ENCODE data around the gene EPC2. TPM values are rescaled to one million over a fixed set of nuclear protein-coding genes. Genes with fewer than 3 reads are reported as not detected.
"Not testable (repeated sequence)": the region's sequence is repeated elsewhere in the genome, so short reads cannot be mapped to it uniquely, and the experiment has no call there.

The EPC2 gene
- total RNA-seq, 1 donor from 2014 or later, result 39.3 TPM

DNA sequence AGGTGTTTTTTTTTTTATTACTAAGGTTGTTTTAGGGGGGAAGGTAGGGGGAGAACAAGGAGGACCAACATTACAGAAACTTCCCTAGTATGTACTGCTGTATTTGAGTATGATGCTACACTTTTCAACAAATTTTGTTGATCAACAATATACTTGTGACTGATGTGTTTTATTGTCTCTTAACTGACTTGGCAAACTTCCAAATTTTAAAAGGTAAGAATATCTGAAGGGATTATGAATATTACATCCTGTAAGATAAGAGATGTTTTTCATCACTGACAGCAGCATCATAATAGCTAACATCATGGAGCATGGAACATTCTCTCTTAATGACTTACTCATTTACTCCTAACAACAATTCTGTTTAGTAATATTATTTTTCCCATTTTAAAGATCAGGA, 144.5 kb downstream of the EPC2 start:
- peaks cover 3% of the 10 kb centered on the region for H3K4me1 Mint-ChIP-seq
- Histone ChIP-seq H3K9ac (no peak overlapping the region), H3K9me3 (ENCODE audit: low read depth) (no peaks in the 10 kb centered on the region), H3K27ac (no peak overlapping the region), H3K79me2 (ENCODE audit: low read depth) (no peaks in the 10 kb centered on the region), H3K4me1 (no peaks in the 10 kb centered on the region), H2AFZ (replicated peaks) (no peak overlapping the region), H3K27me3 (no peaks in the 10 kb centered on the region), H3K36me3 (peaks cover 10% of the 10 kb centered on the region), H3F3A (ENCODE audit: low read depth) (no peaks in the 10 kb centered on the region), H3K4me2 (no peak overlapping the region), H3K4me3 (no peak overlapping the region), H4K20me1 (ENCODE audit: low read depth) (no peaks in the 10 kb centered on the region)
- no peak overlapping the region for H3K27ac Mint-ChIP-seq
- H3K36me3 Mint-ChIP-seq, result peaks cover 28% of the 10 kb centered on the region
- TF ChIP-seq, protein P1, sequence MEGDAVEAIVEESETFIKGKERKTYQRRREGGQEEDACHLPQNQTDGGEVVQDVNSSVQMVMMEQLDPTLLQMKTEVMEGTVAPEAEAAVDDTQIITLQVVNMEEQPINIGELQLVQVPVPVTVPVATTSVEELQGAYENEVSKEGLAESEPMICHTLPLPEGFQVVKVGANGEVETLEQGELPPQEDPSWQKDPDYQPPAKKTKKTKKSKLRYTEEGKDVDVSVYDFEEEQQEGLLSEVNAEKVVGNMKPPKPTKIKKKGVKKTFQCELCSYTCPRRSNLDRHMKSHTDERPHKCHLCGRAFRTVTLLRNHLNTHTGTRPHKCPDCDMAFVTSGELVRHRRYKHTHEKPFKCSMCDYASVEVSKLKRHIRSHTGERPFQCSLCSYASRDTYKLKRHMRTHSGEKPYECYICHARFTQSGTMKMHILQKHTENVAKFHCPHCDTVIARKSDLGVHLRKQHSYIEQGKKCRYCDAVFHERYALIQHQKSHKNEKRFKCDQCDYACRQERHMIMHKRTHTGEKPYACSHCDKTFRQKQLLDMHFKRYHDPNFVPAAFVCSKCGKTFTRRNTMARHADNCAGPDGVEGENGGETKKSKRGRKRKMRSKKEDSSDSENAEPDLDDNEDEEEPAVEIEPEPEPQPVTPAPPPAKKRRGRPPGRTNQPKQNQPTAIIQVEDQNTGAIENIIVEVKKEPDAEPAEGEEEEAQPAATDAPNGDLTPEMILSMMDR (IDR thresholded peaks at IDR 0.05), result no peak
- TF ChIP-seq EZH2 (IDR thresholded peaks at IDR 0.05) (no peak), EZH2phosphoT487 (IDR thresholded peaks at IDR 0.05) (no peak)
- H3K4me3 Mint-ChIP-seq, result no peak overlapping the region
- DNase-seq (ENCODE audit: low spot score), result no peak
- H3K27me3 Mint-ChIP-seq (ENCODE audit: insufficient read depth, low read depth), result no peaks in the 10 kb centered on the region
- H3K9me3 Mint-ChIP-seq, result no peaks in the 10 kb centered on the region

DNA sequence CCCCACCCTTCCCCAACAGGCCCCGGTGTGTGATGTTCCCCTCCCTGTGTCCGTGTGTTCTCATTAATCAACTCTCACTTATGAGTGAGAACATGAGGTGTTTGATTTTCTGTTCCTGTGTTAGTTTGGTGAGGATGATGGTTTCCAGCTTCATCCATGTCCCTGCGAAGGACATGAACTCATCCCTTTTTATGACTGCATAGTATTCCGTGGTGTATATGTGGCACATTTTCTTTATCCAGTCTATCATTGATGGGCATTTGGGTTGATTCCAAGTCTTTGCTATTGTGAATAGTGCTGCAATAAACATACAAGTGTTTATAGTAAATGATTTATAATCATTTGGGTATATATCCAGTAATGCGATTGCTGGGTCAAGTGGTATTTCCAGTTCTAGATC, 145.6 kb downstream of the EPC2 start:
- H3K36me3 ChIP-seq; H3K79me2 ChIP-seq (ENCODE audit: low read depth); H3K4me3 Mint-ChIP-seq; H3K27me3 ChIP-seq; H3F3A ChIP-seq (ENCODE audit: low read depth); H3K4me3 ChIP-seq; H3K27me3 Mint-ChIP-seq (ENCODE audit: insufficient read depth, low read depth); H3K4me1 ChIP-seq; H3K9me3 ChIP-seq (ENCODE audit: low read depth); DNase-seq (ENCODE audit: low spot score); H3K27ac ChIP-seq; H3K4me2 ChIP-seq; H3K4me1 Mint-ChIP-seq; H3K9me3 Mint-ChIP-seq; H3K9ac ChIP-seq; H4K20me1 ChIP-seq (ENCODE audit: low read depth); H3K27ac Mint-ChIP-seq; H2AFZ ChIP-seq (replicated peaks): not testable (repeated sequence)
- peaks cover 17% of the 10 kb centered on the region for H3K36me3 Mint-ChIP-seq

DNA sequence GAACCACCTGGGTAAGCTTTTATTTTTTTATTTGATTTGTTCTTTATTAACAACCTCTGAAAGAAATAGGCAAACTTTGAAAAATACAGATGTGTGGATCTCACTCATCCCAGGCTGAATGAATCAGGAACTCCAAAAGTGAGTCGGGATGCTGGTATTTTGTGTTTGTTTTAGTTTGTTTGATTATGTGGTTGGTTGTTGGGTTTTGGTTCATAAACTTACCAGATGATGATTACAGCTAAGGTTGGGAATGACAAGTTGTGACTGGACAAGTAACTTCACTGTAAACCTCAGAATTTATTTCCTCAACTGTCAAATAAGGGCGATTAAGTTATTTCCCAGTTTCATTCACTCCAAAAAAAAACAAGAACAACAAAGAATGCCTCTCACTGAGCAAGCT, 150.0 kb downstream of the EPC2 start:
- TF ChIP-seq, protein P1 (IDR thresholded peaks at IDR 0.05), result no peak
- TF ChIP-seq EZH2 (IDR thresholded peaks at IDR 0.05), result no peak
- TF ChIP-seq EZH2phosphoT487 (IDR thresholded peaks at IDR 0.05), result no peak
- H3K4me3 ChIP-seq, result no peak overlapping the region
- peaks cover 7% of the 10 kb centered on the region for H3K27me3 Mint-ChIP-seq (ENCODE audit: insufficient read depth, low read depth)

DNA sequence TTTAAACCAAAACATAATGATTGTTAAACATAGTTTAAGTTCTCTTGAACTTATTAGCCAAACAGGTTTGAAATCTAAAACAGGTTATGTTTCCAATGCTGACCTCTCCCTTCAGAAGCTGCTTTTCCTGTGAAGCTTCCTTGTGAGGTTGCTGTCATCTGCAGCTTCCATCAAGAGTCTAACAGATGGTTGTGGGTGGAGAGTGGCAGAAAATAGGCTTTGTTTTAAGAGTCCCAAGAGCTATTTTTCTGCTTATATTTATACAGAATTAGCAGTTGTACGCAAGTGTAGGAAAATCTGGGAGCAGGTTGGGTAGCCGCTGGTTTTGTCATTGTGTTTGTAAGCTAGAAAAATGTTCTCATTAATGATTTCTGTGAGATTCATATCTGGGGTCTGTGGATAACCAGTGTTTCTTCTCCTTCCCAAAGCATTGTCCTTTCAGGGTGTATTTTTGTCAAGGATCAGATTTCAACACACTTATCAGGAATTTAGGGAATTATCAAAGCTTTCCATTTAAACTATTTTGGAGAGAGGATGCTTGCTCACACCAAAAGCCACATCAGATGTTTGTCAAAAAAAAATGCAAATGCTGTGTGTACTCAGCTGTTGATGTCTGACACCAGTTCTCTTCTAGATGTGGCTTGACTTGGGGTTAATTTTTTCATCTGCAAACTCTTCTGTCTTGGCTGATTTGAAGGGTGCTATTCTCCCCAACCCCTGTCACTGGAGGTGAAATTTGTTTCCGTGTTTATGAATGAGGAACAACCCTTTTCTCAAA, 152.4 kb downstream of the EPC2 start:
- H3K27me3 Mint-ChIP-seq (ENCODE audit: insufficient read depth, low read depth), result peaks cover 9% of the 10 kb centered on the region
- no peak for DNase-seq (ENCODE audit: low spot score)
- no peak overlapping the region for H3K4me2 ChIP-seq
- H3K27me3 ChIP-seq, result no peaks in the 10 kb centered on the region
- no peak overlapping the region for H2AFZ ChIP-seq (replicated peaks)
- H3K4me3 Mint-ChIP-seq, result no peak overlapping the region
- no peaks in the 10 kb centered on the region for H3K4me1 ChIP-seq
- no peak overlapping the region for H3K4me3 ChIP-seq
- no peak for TF ChIP-seq EZH2 (IDR thresholded peaks at IDR 0.05)
- TF ChIP-seq EZH2phosphoT487 (IDR thresholded peaks at IDR 0.05), result no peak
- H3K79me2 ChIP-seq (ENCODE audit: low read depth), result no peaks in the 10 kb centered on the region
- no peaks in the 10 kb centered on the region for H3K9me3 Mint-ChIP-seq
- H3F3A ChIP-seq (ENCODE audit: low read depth), result no peaks in the 10 kb centered on the region
- no peaks in the 10 kb centered on the region for H4K20me1 ChIP-seq (ENCODE audit: low read depth)
- no peaks in the 10 kb centered on the region for H3K9me3 ChIP-seq (ENCODE audit: low read depth)
- no peaks in the 10 kb centered on the region for H3K36me3 Mint-ChIP-seq
- no peak overlapping the region for H3K9ac ChIP-seq
- peaks cover 3% of the 10 kb centered on the region for H3K4me1 Mint-ChIP-seq
- no peak overlapping the region for H3K27ac ChIP-seq
- H3K36me3 ChIP-seq, result no peaks in the 10 kb centered on the region
- no peak overlapping the region for H3K27ac Mint-ChIP-seq

More for the DNA sequence above, 150.0 kb downstream of the EPC2 start:
- no peaks in the 10 kb centered on the region for H3K9me3 Mint-ChIP-seq
- H3K36me3 Mint-ChIP-seq, result peaks cover 7% of the 10 kb centered on the region
- no peak overlapping the region for H3K27ac ChIP-seq
- no peak overlapping the region for H2AFZ ChIP-seq (replicated peaks)
- H3K27me3 ChIP-seq, result no peaks in the 10 kb centered on the region
- H3K9ac ChIP-seq, result no peak overlapping the region
- H3K4me3 Mint-ChIP-seq, result no peak overlapping the region
- H3K4me2 ChIP-seq, result no peak overlapping the region
- H4K20me1 ChIP-seq (ENCODE audit: low read depth), result no peaks in the 10 kb centered on the region
- no peaks in the 10 kb centered on the region for H3K4me1 ChIP-seq
- no peaks in the 10 kb centered on the region for H3K36me3 ChIP-seq
- no peak overlapping the region for H3K27ac Mint-ChIP-seq
- H3K79me2 ChIP-seq (ENCODE audit: low read depth), result no peaks in the 10 kb centered on the region
- no peaks in the 10 kb centered on the region for H3K9me3 ChIP-seq (ENCODE audit: low read depth)
- no peak for DNase-seq (ENCODE audit: low spot score)
- no peaks in the 10 kb centered on the region for H3F3A ChIP-seq (ENCODE audit: low read depth)
- H3K4me1 Mint-ChIP-seq, result peaks cover 3% of the 10 kb centered on the region
